WTC11 (cell line): ENCODE results near the gene SLC38A10. TPM values are rescaled to one million over a fixed set of nuclear protein-coding genes. Genes with fewer than 3 reads are reported as not detected.

Experiments
- ATAC-seq: fragments of 200-7000 bp; cut with Tn5 transposase; 2 replicates; pipeline ENCODE4 v1.10.0; 2021; ENCODE audit warnings: mild to moderate bottlenecking, moderate library complexity
- CTCF ChIA-PET: fragments of 300-600 bp; sonication (Branson Sonifier 250); formaldehyde crosslinking; loops from one replicate; lab custom pipeline; 2021; ENCODE audit warnings: antibody characterized with exemption; lab: Charles Lee
- POLR2A ChIA-PET: fragments of 350-600 bp; sonication (Branson Sonifier 250); formaldehyde crosslinking; loops from one replicate; lab custom pipeline; 2021; ENCODE audit warnings: antibody characterized with exemption; lab: Charles Lee
- DNase-seq: peaks from one replicate; pipeline ENCODE4 v3.0.0; 2021; ENCODE audit warnings: low spot score
- H3K27ac Mint-ChIP-seq: 2 replicates; pipeline ENCODE4 v1.8.0; 2021; ENCODE audit warnings: mixed read lengths
- H3K27me3 Mint-ChIP-seq: 2 replicates; pipeline ENCODE4 v1.8.0; 2021; ENCODE audit warnings: low read depth, mild to moderate bottlenecking, moderate library complexity, mixed read lengths
- H3K36me3 Mint-ChIP-seq: 2 replicates; pipeline ENCODE4 v1.8.0; 2021; ENCODE audit warnings: mixed read lengths
- H3K4me1 Mint-ChIP-seq: 2 replicates; pipeline ENCODE4 v1.8.0; 2022; ENCODE audit warnings: mixed read lengths
- H3K4me3 Mint-ChIP-seq: 2 replicates; pipeline ENCODE4 v1.8.0; 2021; ENCODE audit warnings: mild to moderate bottlenecking, moderate library complexity, mixed read lengths
- H3K9me3 Mint-ChIP-seq: 2 replicates; pipeline ENCODE4 v1.8.0; 2021; ENCODE audit warnings: mixed read lengths
- CREB1 ChIP-seq: sonication (generic); formaldehyde crosslinking; IDR thresholded peaks from 2 replicates; pipeline ENCODE4 v1.8.0; 2023; ENCODE audit warnings: mild to moderate bottlenecking, missing genetic modification reagents
- CREM ChIP-seq: sonication (generic); formaldehyde crosslinking; IDR thresholded peaks from 2 replicates; pipeline ENCODE4 v1.8.1; 2022; ENCODE audit warnings: mild to moderate bottlenecking, missing genetic modification reagents, moderate library complexity
- E2F5 ChIP-seq: sonication (generic); formaldehyde crosslinking; IDR thresholded peaks from 2 replicates; pipeline ENCODE4 v1.8.1; 2022; ENCODE audit warnings: mild to moderate bottlenecking, moderate library complexity, missing genetic modification reagents
- FOXP1 ChIP-seq: sonication (generic); formaldehyde crosslinking; IDR thresholded peaks from 2 replicates; pipeline ENCODE4 v1.8.0; 2022; ENCODE audit warnings: missing genetic modification reagents, mild to moderate bottlenecking, moderate library complexity, borderline replicate concordance
- FOXP4 ChIP-seq: sonication (generic); formaldehyde crosslinking; IDR thresholded peaks from 2 replicates; pipeline ENCODE4 v1.8.0; 2022; ENCODE audit warnings: mild to moderate bottlenecking, missing genetic modification reagents
- GRHL2 ChIP-seq: fragments of 250-450 bp; sonication (Bioruptor Pico); IDR thresholded peaks from 2 replicates; pipeline ENCODE4 v1.8.0; 2022; ENCODE audit warnings: mild to moderate bottlenecking, moderate library complexity; ENCODE audit not compliant: insufficient replicate concordance, severe bottlenecking
- MYBL2 ChIP-seq: sonication (generic); formaldehyde crosslinking; IDR thresholded peaks from 2 replicates; pipeline ENCODE4 v1.8.1; 2023; ENCODE audit warnings: mild to moderate bottlenecking, moderate library complexity, missing genetic modification reagents
- NFATC4 ChIP-seq: fragments of 250-450 bp; sonication (Bioruptor Pico); IDR thresholded peaks from 2 replicates; pipeline ENCODE4 v1.9.0; 2021; ENCODE audit warnings: mild to moderate bottlenecking
- PREB ChIP-seq: sonication (generic); formaldehyde crosslinking; IDR thresholded peaks from 2 replicates; pipeline ENCODE4 v1.8.1; 2022; ENCODE audit warnings: mild to moderate bottlenecking, missing genetic modification reagents, moderate library complexity, borderline replicate concordance
- PRRX2 ChIP-seq: fragments of 250-450 bp; sonication (Bioruptor Pico); IDR thresholded peaks from 2 replicates; pipeline ENCODE4 v1.8.0; 2021; ENCODE audit warnings: mild to moderate bottlenecking
- ZNF121 ChIP-seq: sonication (generic); formaldehyde crosslinking; IDR thresholded peaks from 2 replicates; pipeline ENCODE4 v1.8.0; 2023; ENCODE audit warnings: missing genetic modification reagents
- ZNF281 ChIP-seq: sonication (generic); formaldehyde crosslinking; IDR thresholded peaks from 2 replicates; pipeline ENCODE4 v1.8.0; 2023; ENCODE audit warnings: mild to moderate bottlenecking, missing genetic modification reagents
- ZNF671 ChIP-seq: fragments of 250-450 bp; sonication (Bioruptor Pico); IDR thresholded peaks from 2 replicates; pipeline ENCODE4 v1.8.0; 2021; ENCODE audit warnings: mild to moderate bottlenecking
- total RNA-seq: library from RNA; stranded (reverse); gene quantifications from 3 replicates; pipeline ENCODE4 v1.2.3, GENCODE V29; 2021
- TF ChIP-seq, protein P1 (sequence below): fragments of 250-450 bp; sonication (Bioruptor Pico); conservative IDR thresholded peaks from 2 replicates; pipeline ENCODE4 v1.9.0; 2021; ENCODE audit warnings: mild to moderate bottlenecking
- TF ChIP-seq, protein P2 (sequence below): sonication (generic); formaldehyde crosslinking; IDR thresholded peaks from 2 replicates; pipeline ENCODE4 v1.8.0; 2022; ENCODE audit warnings: mild to moderate bottlenecking, missing genetic modification reagents
- TF ChIP-seq, protein P3 (sequence below): fragments of 250-450 bp; sonication (Bioruptor Pico); IDR thresholded peaks from 2 replicates; pipeline ENCODE4 v1.9.0; 2021; ENCODE audit warnings: mild to moderate bottlenecking, borderline replicate concordance
- TF ChIP-seq, protein P4 (sequence below): sonication (generic); formaldehyde crosslinking; IDR thresholded peaks from 2 replicates; pipeline ENCODE4 v1.8.0; 2022; ENCODE audit warnings: mild to moderate bottlenecking, missing genetic modification reagents
- TF ChIP-seq, protein P5 (sequence below): sonication (generic); formaldehyde crosslinking; IDR thresholded peaks from 2 replicates; pipeline ENCODE4 v1.8.1; 2022; ENCODE audit warnings: missing genetic modification reagents, borderline replicate concordance

The SLC38A10 gene
- total RNA-seq, 1 experiment from 2014 or later, result 47.0 TPM

GRCh38 chr17:81232616-81233241, 62.4 kb downstream of the SLC38A10 start:
- Mint-ChIP-seq H3K9me3 (no peaks in the 10 kb centered on the region), H3K27ac (no peak overlapping the region), H3K4me3 (no peak overlapping the region), H3K4me1 (peaks cover under 1% of the 10 kb centered on the region), H3K27me3 (no peaks in the 10 kb centered on the region; the same call in 1 of the 2 replicates), H3K36me3 (peaks cover 14% of the 10 kb centered on the region)
- no peak for ATAC-seq
- POLR2A ChIA-PET, result interaction anchor here (0.7 kb wide), 1 partner anchor 89 kb away, joined by 3 read pairs; no protein-coding TSS in a partner anchor
- DNase-seq, result no peak
- CTCF ChIA-PET, result interaction anchor here (0.9 kb wide), 1 partner anchor 90 kb away, joined by 4 read pairs; no protein-coding TSS in a partner anchor
- TF ChIP-seq ZNF281 (CRISPR knock-in tag), result no peak
- TF ChIP-seq, protein P1, sequence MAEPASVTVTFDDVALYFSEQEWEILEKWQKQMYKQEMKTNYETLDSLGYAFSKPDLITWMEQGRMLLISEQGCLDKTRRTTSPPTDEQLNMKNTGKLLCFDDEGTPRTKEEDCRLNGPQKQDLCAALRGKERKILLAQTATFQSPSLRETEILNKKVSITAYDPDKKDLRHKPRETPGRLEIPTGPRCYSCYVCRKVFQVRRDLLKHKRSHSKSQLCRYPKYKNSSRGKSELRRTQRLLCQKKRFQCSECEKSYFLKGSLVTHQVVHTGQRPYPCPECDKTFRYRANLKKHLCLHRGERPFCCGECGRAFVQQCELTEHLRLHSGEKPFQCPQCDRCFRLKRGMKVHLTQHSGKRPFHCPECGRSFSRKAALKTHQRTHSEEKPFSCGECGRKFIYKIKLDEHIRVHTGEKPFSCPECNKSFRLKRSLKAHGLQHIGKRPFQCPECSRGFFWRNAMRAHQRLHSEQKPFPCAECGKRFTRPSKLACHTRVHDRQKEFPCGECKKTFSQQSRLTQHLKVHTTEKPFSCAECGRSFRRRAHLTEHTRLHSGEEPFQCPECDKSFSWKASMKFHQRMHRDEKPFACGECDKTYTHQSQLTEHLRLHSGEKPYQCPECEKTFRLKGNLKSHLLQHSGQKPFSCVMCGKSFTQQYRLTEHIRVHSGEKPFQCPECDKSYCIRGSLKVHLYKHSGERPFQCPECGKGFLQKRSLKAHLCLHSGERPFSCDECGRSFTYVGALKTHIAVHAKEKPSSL (CRISPR knock-in tag), result no peak
- no peak for TF ChIP-seq PRRX2 (CRISPR knock-in tag)
- TF ChIP-seq FOXP1 (CRISPR knock-in tag), result no peak
- TF ChIP-seq, protein P2, sequence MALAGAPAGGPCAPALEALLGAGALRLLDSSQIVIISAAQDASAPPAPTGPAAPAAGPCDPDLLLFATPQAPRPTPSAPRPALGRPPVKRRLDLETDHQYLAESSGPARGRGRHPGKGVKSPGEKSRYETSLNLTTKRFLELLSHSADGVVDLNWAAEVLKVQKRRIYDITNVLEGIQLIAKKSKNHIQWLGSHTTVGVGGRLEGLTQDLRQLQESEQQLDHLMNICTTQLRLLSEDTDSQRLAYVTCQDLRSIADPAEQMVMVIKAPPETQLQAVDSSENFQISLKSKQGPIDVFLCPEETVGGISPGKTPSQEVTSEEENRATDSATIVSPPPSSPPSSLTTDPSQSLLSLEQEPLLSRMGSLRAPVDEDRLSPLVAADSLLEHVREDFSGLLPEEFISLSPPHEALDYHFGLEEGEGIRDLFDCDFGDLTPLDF (CRISPR knock-in tag), result no peak
- TF ChIP-seq, protein P3, sequence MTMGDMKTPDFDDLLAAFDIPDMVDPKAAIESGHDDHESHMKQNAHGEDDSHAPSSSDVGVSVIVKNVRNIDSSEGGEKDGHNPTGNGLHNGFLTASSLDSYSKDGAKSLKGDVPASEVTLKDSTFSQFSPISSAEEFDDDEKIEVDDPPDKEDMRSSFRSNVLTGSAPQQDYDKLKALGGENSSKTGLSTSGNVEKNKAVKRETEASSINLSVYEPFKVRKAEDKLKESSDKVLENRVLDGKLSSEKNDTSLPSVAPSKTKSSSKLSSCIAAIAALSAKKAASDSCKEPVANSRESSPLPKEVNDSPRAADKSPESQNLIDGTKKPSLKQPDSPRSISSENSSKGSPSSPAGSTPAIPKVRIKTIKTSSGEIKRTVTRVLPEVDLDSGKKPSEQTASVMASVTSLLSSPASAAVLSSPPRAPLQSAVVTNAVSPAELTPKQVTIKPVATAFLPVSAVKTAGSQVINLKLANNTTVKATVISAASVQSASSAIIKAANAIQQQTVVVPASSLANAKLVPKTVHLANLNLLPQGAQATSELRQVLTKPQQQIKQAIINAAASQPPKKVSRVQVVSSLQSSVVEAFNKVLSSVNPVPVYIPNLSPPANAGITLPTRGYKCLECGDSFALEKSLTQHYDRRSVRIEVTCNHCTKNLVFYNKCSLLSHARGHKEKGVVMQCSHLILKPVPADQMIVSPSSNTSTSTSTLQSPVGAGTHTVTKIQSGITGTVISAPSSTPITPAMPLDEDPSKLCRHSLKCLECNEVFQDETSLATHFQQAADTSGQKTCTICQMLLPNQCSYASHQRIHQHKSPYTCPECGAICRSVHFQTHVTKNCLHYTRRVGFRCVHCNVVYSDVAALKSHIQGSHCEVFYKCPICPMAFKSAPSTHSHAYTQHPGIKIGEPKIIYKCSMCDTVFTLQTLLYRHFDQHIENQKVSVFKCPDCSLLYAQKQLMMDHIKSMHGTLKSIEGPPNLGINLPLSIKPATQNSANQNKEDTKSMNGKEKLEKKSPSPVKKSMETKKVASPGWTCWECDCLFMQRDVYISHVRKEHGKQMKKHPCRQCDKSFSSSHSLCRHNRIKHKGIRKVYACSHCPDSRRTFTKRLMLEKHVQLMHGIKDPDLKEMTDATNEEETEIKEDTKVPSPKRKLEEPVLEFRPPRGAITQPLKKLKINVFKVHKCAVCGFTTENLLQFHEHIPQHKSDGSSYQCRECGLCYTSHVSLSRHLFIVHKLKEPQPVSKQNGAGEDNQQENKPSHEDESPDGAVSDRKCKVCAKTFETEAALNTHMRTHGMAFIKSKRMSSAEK (CRISPR knock-in tag), result no peak
- no peak for TF ChIP-seq GRHL2 (CRISPR knock-in tag)
- no peak for TF ChIP-seq PREB (CRISPR knock-in tag)
- TF ChIP-seq ZNF671, result no peak
- no peak for TF ChIP-seq FOXP4
- no peak for TF ChIP-seq CREB1 (CRISPR knock-in tag)
- TF ChIP-seq CREM, result no peak
- TF ChIP-seq, protein P4, sequence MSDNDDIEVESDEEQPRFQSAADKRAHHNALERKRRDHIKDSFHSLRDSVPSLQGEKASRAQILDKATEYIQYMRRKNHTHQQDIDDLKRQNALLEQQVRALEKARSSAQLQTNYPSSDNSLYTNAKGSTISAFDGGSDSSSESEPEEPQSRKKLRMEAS (CRISPR knock-in tag), result no peak
- TF ChIP-seq E2F5 (CRISPR knock-in tag), result no peak
- no peak for TF ChIP-seq MYBL2 (CRISPR knock-in tag)
- no peak for TF ChIP-seq ZNF121
- TF ChIP-seq, protein P5, sequence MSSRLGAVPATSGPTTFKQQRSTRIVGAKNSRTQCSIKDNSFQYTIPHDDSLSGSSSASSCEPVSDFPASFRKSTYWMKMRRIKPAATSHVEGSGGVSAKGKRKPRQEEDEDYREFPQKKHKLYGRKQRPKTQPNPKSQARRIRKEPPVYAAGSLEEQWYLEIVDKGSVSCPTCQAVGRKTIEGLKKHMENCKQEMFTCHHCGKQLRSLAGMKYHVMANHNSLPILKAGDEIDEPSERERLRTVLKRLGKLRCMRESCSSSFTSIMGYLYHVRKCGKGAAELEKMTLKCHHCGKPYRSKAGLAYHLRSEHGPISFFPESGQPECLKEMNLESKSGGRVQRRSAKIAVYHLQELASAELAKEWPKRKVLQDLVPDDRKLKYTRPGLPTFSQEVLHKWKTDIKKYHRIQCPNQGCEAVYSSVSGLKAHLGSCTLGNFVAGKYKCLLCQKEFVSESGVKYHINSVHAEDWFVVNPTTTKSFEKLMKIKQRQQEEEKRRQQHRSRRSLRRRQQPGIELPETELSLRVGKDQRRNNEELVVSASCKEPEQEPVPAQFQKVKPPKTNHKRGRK (CRISPR knock-in tag), result no peak
- TF ChIP-seq NFATC4 (CRISPR knock-in tag), result no peak
